ENCODE data around the gene PTPRD. TPM values are rescaled to one million over a fixed set of nuclear protein-coding genes. Genes with fewer than 3 reads are reported as not detected.

The PTPRD gene
- total and polyA plus RNA-seq, 9 donors, result 45.2 to 104 (median 80.0) TPM

GRCh38 chr9:8727191-8727590, 1885.6 kb downstream of the PTPRD start:
- no CpG with 5 or more reads among the region's 2 CpGs for WGBS (ENCODE audit: insufficient coverage)
- H3K36me3 ChIP-seq (ENCODE audit: control insufficient read depth, insufficient read depth, low read length), result no peaks in the 10 kb centered on the region
- no peaks in the 10 kb centered on the region for H3K27me3 ChIP-seq (ENCODE audit: control insufficient read depth, insufficient read depth, low read length)
- DNase-seq, result no peak
- no peaks in the 10 kb centered on the region for H3K4me1 ChIP-seq (ENCODE audit: control insufficient read depth, insufficient read depth, low read length)
- H3K27ac ChIP-seq (ENCODE audit: low read length), result no peak overlapping the region
- no peaks in the 10 kb centered on the region for H3K9me3 ChIP-seq (replicated peaks; ENCODE audit: control insufficient read depth, low read depth, low read length)
- H3K4me3 ChIP-seq (ENCODE audit: low read length), result no peak overlapping the region

- Histone ChIP-seq H3K36me3 (ENCODE audit: control insufficient read depth, insufficient read depth, low read length) (no peaks in the 10 kb centered on the region), H3K27ac (ENCODE audit: low read length) (no peak overlapping the region), H3K9me3 (replicated peaks; ENCODE audit: control insufficient read depth, low read depth, low read length) (no peaks in the 10 kb centered on the region), H3K4me3 (ENCODE audit: low read length) (no peak overlapping the region), H3K4me1 (ENCODE audit: control insufficient read depth, insufficient read depth, low read length) (no peaks in the 10 kb centered on the region), H3K27me3 (ENCODE audit: control insufficient read depth, insufficient read depth, low read length) (no peaks in the 10 kb centered on the region)
- whole genome bisulfite sequencing (ENCODE audit: insufficient coverage), result 96% methylated on average over 3 of the region's 4 CpGs
- no peak for DNase-seq
Observed at GRCh38 chr9:8726692-8727091, 1886.1 kb downstream of the PTPRD start.

- Histone ChIP-seq H3K4me1 (ENCODE audit: control insufficient read depth, insufficient read depth, low read length) (no peaks in the 10 kb centered on the region), H3K36me3 (ENCODE audit: control insufficient read depth, insufficient read depth, low read length) (no peaks in the 10 kb centered on the region), H3K9me3 (replicated peaks; ENCODE audit: control insufficient read depth, low read depth, low read length) (no peaks in the 10 kb centered on the region), H3K27ac (ENCODE audit: low read length) (no peak overlapping the region), H3K4me3 (ENCODE audit: low read length) (no peak overlapping the region), H3K27me3 (ENCODE audit: control insufficient read depth, insufficient read depth, low read length) (no peaks in the 10 kb centered on the region)
- WGBS (ENCODE audit: insufficient coverage), result no CpG with 5 or more reads among the region's 1 CpG
- DNase-seq, result no peak
Observed at GRCh38 chr9:8725635-8726034, 1887.2 kb downstream of the PTPRD start.

DNA sequence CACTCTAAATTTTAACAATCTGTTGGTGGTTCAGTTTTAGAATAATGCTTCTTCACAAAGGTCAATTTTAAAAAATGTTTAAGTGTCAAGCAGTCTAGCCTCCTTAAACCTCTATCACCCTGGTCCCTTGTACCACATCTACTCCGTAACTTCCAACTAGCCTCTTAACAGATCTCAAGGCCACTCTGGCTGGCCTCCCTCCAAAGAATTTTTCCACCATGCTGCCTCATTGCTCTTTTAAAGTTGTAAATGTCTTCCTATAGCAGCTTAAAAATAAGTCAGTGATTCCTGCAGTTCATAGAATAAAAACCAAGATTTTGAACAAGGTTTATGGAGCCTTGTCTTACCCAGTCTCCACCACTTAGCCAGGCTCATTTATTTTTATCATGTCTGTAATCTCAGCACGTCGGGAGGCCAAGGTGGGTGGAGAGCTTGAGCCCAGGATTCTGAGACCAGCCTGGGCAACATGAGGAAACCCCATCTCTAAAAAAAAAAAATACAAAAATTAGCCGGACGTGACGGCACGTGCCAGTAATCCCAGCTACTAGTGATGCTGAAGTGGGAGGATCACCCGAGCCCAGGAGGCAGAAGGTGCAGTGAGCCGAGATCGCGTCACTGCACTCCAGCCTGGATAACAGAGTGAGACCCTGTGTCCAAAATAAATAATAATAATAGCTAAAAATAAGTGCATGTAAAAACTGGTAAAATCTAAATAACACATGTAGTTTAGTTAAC, 1888.4 kb downstream of the PTPRD start:
- no peak overlapping the region for H3K4me3 ChIP-seq (ENCODE audit: low read length)
- no peaks in the 10 kb centered on the region for H3K9me3 ChIP-seq (replicated peaks; ENCODE audit: control insufficient read depth, low read depth, low read length)
- H3K36me3 ChIP-seq (ENCODE audit: control insufficient read depth, insufficient read depth, low read length), result no peaks in the 10 kb centered on the region
- no peaks in the 10 kb centered on the region for H3K27me3 ChIP-seq (ENCODE audit: control insufficient read depth, insufficient read depth, low read length)
- 100% methylated on average over 1 of the region's 11 CpGs for WGBS (ENCODE audit: insufficient coverage)
- peak; percentile 32 for DNase-seq
- H3K27ac ChIP-seq (ENCODE audit: low read length), result no peak overlapping the region
- no peaks in the 10 kb centered on the region for H3K4me1 ChIP-seq (ENCODE audit: control insufficient read depth, insufficient read depth, low read length)

DNA sequence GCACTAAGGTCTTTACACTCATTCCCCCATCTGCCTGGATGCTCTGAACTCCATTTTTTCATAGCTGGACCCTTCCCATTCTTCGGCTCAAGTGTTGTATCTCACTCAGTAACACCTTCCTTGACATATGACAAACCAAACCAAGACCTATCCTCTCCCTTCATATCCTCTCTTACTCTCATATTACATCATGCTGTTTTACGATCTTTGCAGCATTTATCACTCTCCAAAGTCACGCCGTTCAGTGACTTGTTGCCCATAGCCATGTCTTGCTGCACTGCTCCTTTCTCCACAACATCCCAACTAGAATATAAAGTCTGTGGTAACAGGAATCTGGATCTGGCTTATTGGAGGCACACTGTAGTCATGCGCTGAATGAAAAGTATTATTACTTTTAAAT, 1889.6 kb downstream of the PTPRD start:
- Histone ChIP-seq H3K36me3 (ENCODE audit: control insufficient read depth, insufficient read depth, low read length) (no peaks in the 10 kb centered on the region), H3K27ac (ENCODE audit: low read length) (no peak overlapping the region), H3K27me3 (ENCODE audit: control insufficient read depth, insufficient read depth, low read length) (no peaks in the 10 kb centered on the region), H3K4me3 (ENCODE audit: low read length) (no peak overlapping the region), H3K9me3 (replicated peaks; ENCODE audit: control insufficient read depth, low read depth, low read length) (no peaks in the 10 kb centered on the region), H3K4me1 (ENCODE audit: control insufficient read depth, insufficient read depth, low read length) (no peaks in the 10 kb centered on the region)
- no peak for DNase-seq
- 75% methylated on average over 1 of the region's 5 CpGs for WGBS (ENCODE audit: insufficient coverage)

GRCh38 chr9:8719833-8720486, 1892.8 kb downstream of the PTPRD start:
- Histone ChIP-seq H3K27ac (ENCODE audit: low read length) (no peak overlapping the region), H3K27me3 (ENCODE audit: control insufficient read depth, insufficient read depth, low read length) (no peaks in the 10 kb centered on the region), H3K4me3 (ENCODE audit: low read length) (no peak overlapping the region), H3K36me3 (ENCODE audit: control insufficient read depth, insufficient read depth, low read length) (no peaks in the 10 kb centered on the region), H3K9me3 (replicated peaks; ENCODE audit: control insufficient read depth, low read depth, low read length) (no peaks in the 10 kb centered on the region), H3K4me1 (ENCODE audit: control insufficient read depth, insufficient read depth, low read length) (no peaks in the 10 kb centered on the region)
- no CpG with 5 or more reads among the region's 1 CpG for WGBS (ENCODE audit: insufficient coverage)
- DNase-seq, result no peak

GRCh38 chr9:8718121-8718725, 1894.6 kb downstream of the PTPRD start:
- DNase-seq, result peak; percentile 32
- H3K4me3 ChIP-seq (ENCODE audit: low read length), result no peak overlapping the region
- no peaks in the 10 kb centered on the region for H3K4me1 ChIP-seq (ENCODE audit: control insufficient read depth, insufficient read depth, low read length)
- 59% methylated on average over 2 of the region's 4 CpGs for WGBS (ENCODE audit: insufficient coverage)
- no peaks in the 10 kb centered on the region for H3K9me3 ChIP-seq (replicated peaks; ENCODE audit: control insufficient read depth, low read depth, low read length)
- H3K36me3 ChIP-seq (ENCODE audit: control insufficient read depth, insufficient read depth, low read length), result no peaks in the 10 kb centered on the region
- H3K27me3 ChIP-seq (ENCODE audit: control insufficient read depth, insufficient read depth, low read length), result no peaks in the 10 kb centered on the region
- H3K27ac ChIP-seq (ENCODE audit: low read length), result no peak overlapping the region

DNA sequence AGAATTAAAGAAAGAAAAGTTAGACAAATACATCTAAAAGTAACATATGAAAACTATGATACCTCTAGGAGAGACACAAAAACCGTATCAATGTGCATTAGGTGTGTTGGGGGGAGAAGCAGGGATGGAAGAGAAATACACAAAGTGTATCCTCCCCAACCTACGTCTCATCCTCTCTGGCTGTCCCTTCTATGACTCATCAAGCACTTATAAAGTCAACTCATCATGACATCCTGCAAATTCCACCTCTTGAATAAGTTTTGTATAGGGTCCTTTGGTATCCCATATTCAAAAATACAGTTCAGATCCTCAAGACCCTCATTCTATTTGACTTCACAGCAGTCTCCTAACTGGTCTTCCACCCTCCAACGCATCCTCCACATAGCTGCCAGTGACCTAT, 1895.7 kb downstream of the PTPRD start:
- Histone ChIP-seq H3K27me3 (ENCODE audit: control insufficient read depth, insufficient read depth, low read length) (no peaks in the 10 kb centered on the region), H3K27ac (ENCODE audit: low read length) (no peak overlapping the region), H3K9me3 (replicated peaks; ENCODE audit: control insufficient read depth, low read depth, low read length) (no peaks in the 10 kb centered on the region), H3K36me3 (ENCODE audit: control insufficient read depth, insufficient read depth, low read length) (no peaks in the 10 kb centered on the region), H3K4me1 (ENCODE audit: control insufficient read depth, insufficient read depth, low read length) (no peaks in the 10 kb centered on the region), H3K4me3 (ENCODE audit: low read length) (no peak overlapping the region)
- no peak for DNase-seq
- 80% methylated on average over 1 of the region's 3 CpGs for WGBS (ENCODE audit: insufficient coverage)

DNA sequence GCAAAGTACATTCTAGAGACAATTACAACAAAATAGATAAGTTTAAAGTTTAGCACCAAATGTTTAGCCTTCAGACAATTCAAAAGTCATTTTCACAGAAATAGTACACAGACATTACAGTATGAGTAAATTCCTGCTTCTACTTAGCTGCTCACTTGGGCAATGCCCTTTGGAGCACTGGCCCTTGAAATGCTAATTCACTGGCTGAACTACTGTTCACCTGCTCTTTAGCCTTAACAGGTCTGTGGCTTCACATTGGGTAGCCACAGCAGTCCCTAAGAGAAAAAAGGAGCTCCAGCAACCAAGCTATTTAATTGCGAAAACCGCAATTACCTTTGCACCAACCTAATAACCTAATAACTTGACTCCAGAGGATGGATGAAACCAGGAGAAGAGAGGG, 1897.0 kb downstream of the PTPRD start:
- Histone ChIP-seq H3K9me3 (replicated peaks; ENCODE audit: control insufficient read depth, low read depth, low read length) (no peaks in the 10 kb centered on the region), H3K4me1 (ENCODE audit: control insufficient read depth, insufficient read depth, low read length) (no peaks in the 10 kb centered on the region), H3K36me3 (ENCODE audit: control insufficient read depth, insufficient read depth, low read length) (no peaks in the 10 kb centered on the region), H3K4me3 (ENCODE audit: low read length) (no peak overlapping the region), H3K27me3 (ENCODE audit: control insufficient read depth, insufficient read depth, low read length) (no peaks in the 10 kb centered on the region), H3K27ac (ENCODE audit: low read length) (no peak overlapping the region)
- WGBS (ENCODE audit: insufficient coverage), result no CpG with 5 or more reads among the region's 2 CpGs
- no peak for DNase-seq

GRCh38 chr9:8713811-8714165, 1899.0 kb downstream of the PTPRD start:
- Histone ChIP-seq H3K4me1 (ENCODE audit: control insufficient read depth, insufficient read depth, low read length) (no peaks in the 10 kb centered on the region), H3K9me3 (replicated peaks; ENCODE audit: control insufficient read depth, low read depth, low read length) (no peaks in the 10 kb centered on the region), H3K27ac (ENCODE audit: low read length) (no peak overlapping the region), H3K27me3 (ENCODE audit: control insufficient read depth, insufficient read depth, low read length) (no peaks in the 10 kb centered on the region), H3K4me3 (ENCODE audit: low read length) (no peak overlapping the region), H3K36me3 (ENCODE audit: control insufficient read depth, insufficient read depth, low read length) (no peaks in the 10 kb centered on the region)
- DNase-seq, result no peak
- no CpG with 5 or more reads among the region's 8 CpGs for WGBS (ENCODE audit: insufficient coverage)
